Right ventricle myocardium superior (tissue), 1 donor: Measurements from ENCODE around the gene SDHC. TPM values are rescaled to one million over a fixed set of nuclear protein-coding genes. Genes with fewer than 3 reads are reported as not detected.
A peak's percentile ranks its signal among the peaks of the same experiment; 100 is the strongest.
"Not testable (repeated sequence)": the region's sequence is repeated elsewhere in the genome, so short reads cannot be mapped to it uniquely, and the experiment has no call there.

Experiments
- ATAC-seq: fragments of 200-7000 bp; cut with Tn5 transposase; one replicate; pipeline ENCODE4 v1.9.1; 2020; ENCODE audit warnings: mild to moderate bottlenecking; ENCODE audit not compliant: poor library complexity
- DNase-seq: peaks from one replicate; pipeline ENCODE4 v3.0.0-alpha.2; 2020
- intact Hi-C: fragments of 100-400 bp; cut with DNase I; formaldehyde crosslinking; loops from one replicate; pipeline ENCODE4 v1.11.2; 2022
- total RNA-seq: library from RNA; stranded (reverse); fragmentation: NEBNext Ultra II Directional; extraction: Animal tissue kit (Norgen Biotek cat#: 25700); gene quantifications from one replicate; pipeline ENCODE4 v1.2.1, GENCODE V29; 2021
- donor health status: DM: no; HTN: yes; CAD: no; lungs with severe emphysema.

SDHC gene
- total RNA-seq, 1 donor from 2014 or later: 422 TPM

- intact Hi-C loops: no loop called here
Measured at GRCh38 chr1:161367684-161368400, 53.7 kb downstream of the SDHC start, which contains the start of gene CFAP126. TSS of gene CFAP126 (minus strand) at chr1:161367876. CDS start at chr1:161367868, 8 bp downstream.

DNA sequence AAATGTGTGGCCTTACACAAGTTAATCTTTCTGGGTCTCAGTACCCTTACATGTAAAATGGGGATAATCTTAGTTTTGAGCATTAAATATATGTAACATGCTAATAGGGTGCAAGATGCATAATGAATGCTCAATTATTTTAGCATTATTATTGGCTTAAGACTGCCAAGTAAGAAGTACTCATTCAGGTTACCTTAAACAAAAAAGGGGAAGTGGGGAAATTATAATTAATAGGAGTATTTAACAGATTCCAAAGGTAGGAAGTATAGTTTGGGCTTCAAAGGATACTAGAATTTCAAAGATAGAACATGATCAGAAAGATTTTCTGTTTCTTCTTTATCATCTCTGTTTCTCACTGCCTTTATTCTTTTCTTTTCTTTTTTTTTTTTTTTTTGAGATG is 59.3 kb downstream of the SDHC start:
- no peak for ATAC-seq

More at GRCh38 chr1:161367684-161368400, 53.7 kb downstream of the SDHC start, which contains the start of gene CFAP126:
- ATAC-seq (peak; percentile 93), DNase-seq (peak; percentile 58)

DNA sequence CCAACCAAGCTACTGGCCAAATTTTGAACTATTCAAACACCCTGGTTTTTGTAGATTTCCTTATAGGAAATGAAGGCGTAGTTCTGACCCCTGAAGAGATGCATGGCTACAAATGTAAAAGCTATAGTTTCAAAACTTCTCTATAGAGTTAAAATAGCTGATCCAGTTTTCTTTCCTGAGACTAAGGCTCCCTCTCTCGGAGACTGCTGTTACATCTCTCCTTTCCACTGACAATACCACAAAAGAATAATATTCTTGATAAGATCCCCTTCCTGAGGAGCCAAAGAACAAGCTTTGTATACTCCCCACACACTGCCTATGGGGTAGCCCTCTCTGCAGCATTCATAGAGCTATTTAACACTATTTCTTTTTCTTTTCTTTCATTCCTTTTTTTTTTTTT is 60.2 kb downstream of the SDHC start:
- DNase-seq (no peak), ATAC-seq (peak; percentile 27)
- intact Hi-C loops: no loop called here

More for the DNA sequence above, 59.3 kb downstream of the SDHC start:
- DNase-seq: no peak
- intact Hi-C loops: no loop called here

DNA sequence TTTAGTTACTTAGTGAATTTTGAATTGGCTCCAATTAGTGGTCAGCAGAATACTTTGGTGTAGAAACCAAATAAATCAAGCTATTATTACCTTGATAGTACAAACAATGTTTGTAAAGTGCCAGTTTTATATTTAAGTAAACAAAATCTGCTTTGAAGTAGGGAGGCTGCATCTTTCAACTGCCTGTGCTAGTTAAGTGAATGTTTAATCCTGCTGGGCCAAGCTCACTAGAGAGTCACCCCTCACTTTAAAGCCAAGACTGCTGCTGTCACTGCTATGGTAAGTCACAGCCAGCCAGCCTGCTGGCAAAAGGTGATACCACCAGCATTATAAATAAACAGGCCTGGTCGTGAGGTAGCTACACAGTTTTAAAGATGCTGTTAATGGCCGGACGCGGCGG is 63.8 kb downstream of the SDHC start:
- ATAC-seq (no peak), DNase-seq (no peak)
- intact Hi-C loops: no loop called here

DNA sequence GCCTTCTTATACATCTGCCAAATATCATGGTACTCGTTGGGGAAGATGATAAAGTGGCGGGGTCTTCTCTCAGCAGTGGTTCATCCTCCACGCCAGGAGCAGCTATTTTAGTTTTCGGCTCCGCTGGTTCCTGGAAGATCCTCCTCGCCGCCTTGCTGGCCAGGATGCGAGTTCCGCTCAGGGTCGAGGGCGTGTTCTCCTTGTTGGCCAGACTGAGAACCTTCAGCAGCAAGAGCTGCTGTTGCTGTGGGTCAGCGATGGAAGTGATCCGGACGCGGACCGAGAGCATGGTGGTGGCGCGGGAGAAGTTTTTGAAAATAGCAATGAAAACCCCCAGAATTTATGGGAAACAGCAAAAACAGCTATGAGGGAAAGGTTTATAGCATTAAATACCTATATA is 64.9 kb downstream of the SDHC start:
- DNase-seq: no peak
- no peak for ATAC-seq
- intact Hi-C loops: no loop called here

GRCh38 chr1:161381707-161382106 is 67.5 kb downstream of the SDHC start:
- ATAC-seq: no peak
- intact Hi-C loops: loop anchor here (5.0 to 10.0 kb wide), 2 partner anchors 154 to 187 kb away; partner anchors contain the start of genes ADAMTS4 and TOMM40L
- DNase-seq: no peak

DNA sequence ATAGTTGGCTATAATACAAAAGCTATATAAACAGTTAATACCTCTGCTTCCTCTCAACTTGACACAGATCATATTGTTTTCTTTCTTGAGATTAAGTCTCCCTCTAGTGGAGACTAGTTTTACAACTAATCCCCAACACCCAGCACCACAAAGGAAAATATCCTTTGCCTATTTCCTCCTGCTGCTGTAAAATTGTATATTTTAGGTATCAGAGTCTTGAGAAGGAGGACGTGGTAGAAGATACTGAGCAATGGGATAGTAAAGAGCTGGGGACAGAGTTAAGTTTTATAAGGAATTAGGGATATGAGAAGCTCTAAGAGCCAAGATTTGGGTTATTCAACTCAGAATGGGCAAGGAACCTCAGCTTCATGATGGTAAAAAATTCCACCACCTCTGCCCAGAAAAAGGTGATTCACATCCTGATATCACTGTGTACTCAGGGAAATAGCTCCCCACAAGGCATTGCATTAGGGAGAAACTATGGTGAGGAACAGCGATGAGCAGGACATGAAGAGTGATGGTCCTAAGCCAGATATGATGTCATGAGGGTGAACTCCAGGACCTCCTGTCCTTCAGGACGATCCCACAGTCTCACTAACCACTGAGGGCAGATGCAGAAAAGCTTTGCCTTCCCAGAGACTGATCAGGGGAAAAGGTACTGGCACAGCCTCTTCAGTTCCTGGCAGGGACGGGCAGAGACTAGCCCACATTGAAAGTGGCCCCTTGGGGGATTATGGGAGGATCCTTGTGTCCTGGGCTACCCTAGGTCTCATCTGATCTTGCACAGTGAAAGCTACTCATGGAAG is 68.2 kb downstream of the SDHC start:
- no peak for DNase-seq
- intact Hi-C loops: loop anchor here (5.0 to 10.0 kb wide), 2 partner anchors 155 to 188 kb away; partner anchors contain the start of genes ADAMTS4 and TOMM40L
- ATAC-seq: peak; percentile 89

- ATAC-seq: no peak
- intact Hi-C loops: loop anchor here (10.0 kb wide), 1 partner anchor 194 kb away; the partner anchor contains the start of gene ADAMTS4
Measured at GRCh38 chr1:161388639-161389038, 74.5 kb downstream of the SDHC start.

GRCh38 chr1:161389158-161389557 is 75.0 kb downstream of the SDHC start:
- ATAC-seq, DNase-seq: not testable (repeated sequence)
- intact Hi-C loops: loop anchor here (10.0 kb wide), 1 partner anchor 194 kb away; the partner anchor contains the start of gene ADAMTS4

More at GRCh38 chr1:161388639-161389038, 74.5 kb downstream of the SDHC start:
- no peak for DNase-seq

DNA sequence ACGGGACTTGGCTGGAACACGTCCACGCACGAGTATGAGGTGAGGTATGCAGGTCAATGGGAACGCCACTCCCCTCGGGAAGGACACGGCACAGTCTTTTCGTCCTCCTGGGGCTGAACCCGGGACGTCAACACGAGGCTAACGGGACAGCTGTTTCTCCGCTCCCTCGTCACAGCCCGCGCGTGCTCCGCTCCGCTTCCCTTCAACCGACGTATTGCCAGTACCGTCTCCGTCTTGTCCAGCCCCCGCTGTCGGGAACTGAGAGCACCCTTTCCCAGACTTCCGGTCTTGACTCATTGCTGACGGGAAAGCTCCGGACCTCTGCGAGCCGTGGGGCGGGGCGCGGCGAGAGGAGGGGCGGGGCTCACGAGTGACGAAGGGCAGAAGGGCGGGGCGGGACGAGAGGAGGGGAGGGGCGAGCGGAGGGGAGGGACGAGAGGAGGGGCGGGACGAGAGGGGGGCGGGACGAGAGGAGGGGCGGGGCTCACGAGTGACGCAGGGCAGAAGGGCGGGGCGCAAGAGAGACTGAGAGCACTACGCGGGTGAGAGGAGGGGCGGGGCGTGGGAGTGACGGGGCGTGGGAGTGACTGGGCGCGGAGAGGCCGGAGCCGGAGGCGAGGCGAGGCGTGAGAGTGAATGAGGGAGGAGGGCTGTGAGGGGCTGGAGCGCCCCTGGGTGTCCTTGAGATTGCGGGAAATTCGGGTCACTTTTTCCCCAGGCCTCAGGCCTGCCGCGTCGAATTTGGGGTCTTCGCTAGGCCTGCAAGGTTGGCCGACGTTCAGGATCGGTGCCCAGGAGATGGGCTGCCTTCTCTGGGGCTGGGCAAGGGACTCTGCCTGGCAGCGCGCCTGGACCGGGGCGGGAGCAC is 75.7 kb downstream of the SDHC start:
- DNase-seq (peak; percentile 99), ATAC-seq (peak; percentile 95)
- intact Hi-C loops: loop anchor here (10.0 kb wide), 1 partner anchor 195 kb away; the partner anchor contains the start of gene ADAMTS4

DNA sequence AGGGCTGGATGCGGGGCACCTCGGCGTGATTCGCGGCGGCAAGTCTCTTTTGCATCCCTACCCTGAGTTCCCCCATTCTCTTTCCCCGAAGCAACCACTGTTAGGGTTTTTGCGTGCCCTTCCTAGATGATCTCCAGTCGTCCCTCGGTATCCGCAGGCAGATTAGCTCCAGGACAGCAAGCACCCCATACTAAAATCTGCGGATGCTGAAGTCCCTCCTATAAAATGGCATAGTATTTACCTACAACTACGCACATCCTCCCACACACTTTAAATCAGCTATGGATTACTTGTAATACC is 76.3 kb downstream of the SDHC start:
- ATAC-seq (no peak), DNase-seq (no peak)
- intact Hi-C loops: no loop called here

- ATAC-seq, DNase-seq, intact Hi-C loops: not testable (repeated sequence)
Measured at GRCh38 chr1:161391136-161391535, 77.0 kb downstream of the SDHC start.

- intact Hi-C loops: no loop called here
- no peak for ATAC-seq
- no peak for DNase-seq
Measured at GRCh38 chr1:161391611-161392010, 77.4 kb downstream of the SDHC start.

DNA sequence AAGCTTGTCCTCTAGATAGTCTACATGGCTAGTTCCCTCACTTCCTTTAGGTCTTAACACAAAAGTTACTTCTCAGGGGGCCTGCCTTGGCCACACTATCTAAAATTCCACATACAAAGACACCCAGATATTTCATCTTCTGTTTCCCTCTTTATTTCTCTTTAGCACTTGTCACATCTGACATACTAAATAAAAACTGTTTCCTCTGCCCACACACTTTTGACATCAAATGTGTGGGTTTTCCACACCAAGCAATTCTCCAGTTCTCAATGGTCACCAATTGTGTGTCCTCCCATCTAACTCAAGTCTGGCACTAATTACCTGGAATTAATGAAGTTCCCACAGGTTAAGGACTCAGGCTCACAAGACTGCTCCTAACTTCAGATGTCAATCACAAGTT is 79.0 kb downstream of the SDHC start:
- no peak for ATAC-seq
- intact Hi-C loops: no loop called here
- DNase-seq: no peak

- intact Hi-C loops, DNase-seq, ATAC-seq: not testable (repeated sequence)
Measured at GRCh38 chr1:161397038-161397437, 82.9 kb downstream of the SDHC start.

DNA sequence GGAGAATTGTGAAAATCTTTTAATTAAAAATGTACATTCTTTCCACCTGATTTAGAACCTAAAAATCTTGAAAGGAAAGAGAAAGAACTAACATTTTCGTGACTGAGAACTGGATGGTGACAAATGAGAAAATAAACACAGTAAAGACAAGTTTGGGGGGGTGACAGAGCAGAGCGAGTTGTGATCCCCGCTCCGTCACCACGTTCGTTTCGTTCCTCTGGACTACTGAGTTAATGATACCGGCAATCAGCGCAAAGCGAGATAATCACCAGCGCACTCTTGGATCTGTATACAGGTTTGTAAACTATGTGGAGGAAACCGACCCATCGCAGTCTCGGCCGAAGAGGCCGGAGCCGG is 84.7 kb downstream of the SDHC start:
- ATAC-seq (peak; percentile 36), DNase-seq (no peak)
- intact Hi-C loops: no loop called here

- ATAC-seq (peak; percentile 91), DNase-seq (peak; percentile 92)
- intact Hi-C loops: no loop called here
Measured at GRCh38 chr1:161399257-161399998, 85.2 kb downstream of the SDHC start.

DNA sequence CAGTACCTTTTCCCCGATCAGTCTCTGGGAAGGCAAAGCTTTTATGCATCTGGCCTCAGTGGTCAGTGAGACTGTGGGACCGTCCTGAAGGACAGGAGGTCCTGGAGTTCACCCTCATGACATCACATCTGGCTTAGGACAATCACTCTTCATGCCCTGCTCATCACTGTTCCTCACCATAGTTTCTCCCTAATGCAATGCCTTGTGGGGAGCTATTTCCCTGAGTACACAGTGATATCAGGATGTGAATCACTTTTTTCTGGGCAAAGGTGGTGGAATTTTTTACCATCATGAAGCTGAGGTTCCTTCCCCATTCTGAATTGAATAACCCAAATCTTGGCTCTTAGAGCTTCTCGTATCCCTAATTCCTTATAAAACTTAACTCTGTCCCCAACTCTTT is 88.3 kb downstream of the SDHC start:
- DNase-seq: no peak
- no peak for ATAC-seq
- intact Hi-C loops: loop anchor here (10.0 kb wide), 1 partner anchor 342 kb away; the partner anchor contains the start of gene DUSP12
